ENCODE measurements around the gene NRCAM. TPM values are rescaled to one million over a fixed set of nuclear protein-coding genes. Genes with fewer than 3 reads are reported as not detected.
A peak's percentile ranks its signal among the peaks of the same experiment; 100 is the strongest.

Gene NRCAM
- total and polyA plus RNA-seq, 2 of the 13 experiments (the other 11 are each of a cell fraction or from before 2014, with no cell fraction given): 0.31 to 0.33 TPM

GRCh38 chr7:108224387-108224786 lies 231.8 kb downstream of the NRCAM start:
- no peak overlapping the region for H3K9ac ChIP-seq (ENCODE audit: insufficient read depth, low read depth, low read length)
- H4K20me1 ChIP-seq (ENCODE audit: insufficient read depth, low read length): no peaks in the 10 kb centered on the region
- TF ChIP-seq HMGXB4 (CRISPR knock-in tag; IDR thresholded peaks at IDR 0.05; ENCODE audit: borderline replicate concordance in 1 of 2, low read depth in 1 of 2) (no peak), FOXM1 (CRISPR knock-in tag; IDR thresholded peaks at IDR 0.05) (no peak), ZFP36 (IDR thresholded peaks at IDR 0.05; ENCODE audit: borderline replicate concordance, low read depth, low read length, partially characterized antibody) (no peak)
- no peak for FAIRE-seq
- ChIA-PET POLR2A (no interaction called here), CTCF (ENCODE audit: low intra/inter-chr PET ratio, low total read pairs) (no interaction called here)
- no peaks in the 10 kb centered on the region; a peak in 1 of 5 replicates for H3K27me3 ChIP-seq (ENCODE audit: control insufficient read depth in 1 of 2, insufficient read depth in 2 of 2, low read length in 2 of 2)
- H3K36me3 ChIP-seq (replicated peaks in 1 of 2; ENCODE audit: control insufficient read depth in 1 of 2, insufficient read depth in 2 of 2, low read length in 2 of 2): no peaks in the 10 kb centered on the region
- intact Hi-C loops (cut with micrococcal nuclease; ENCODE audit: unreplicated experiment): no loop called here
- no peak overlapping the region for H3K27ac ChIP-seq (ENCODE audit: extremely low read length, insufficient read depth, low read length)
- no peak for ATAC-seq
- no TSS peak for BruUV-seq (replicated peaks)
- no peaks in the 10 kb centered on the region for H3K4me1 ChIP-seq (ENCODE audit: insufficient read depth, low read length)
- 57% methylated on average over 1 of the region's 1 CpG for WGBS (ENCODE audit: low lambda C conversion rate)
- in situ Hi-C loops (cut with HindIII; ENCODE audit: extremely low pct_ligation_motif_present, low pct_unique_long_range_greater_than_20kb): no loop called here
- H3K9me3 ChIP-seq (ENCODE audit: low read length): no peaks in the 10 kb centered on the region
- H3K4me3 ChIP-seq (replicated peaks in 1 of 3; ENCODE audit: insufficient read depth in 1 of 3, low read depth in 2 of 3, low read length in 3 of 3): no peak overlapping the region
- no peak overlapping the region for H3K4me2 ChIP-seq (ENCODE audit: low read depth, low read length)
- H3K79me2 ChIP-seq (ENCODE audit: insufficient read depth, low read length): no peaks in the 10 kb centered on the region
- no peak overlapping the region for H2AFZ ChIP-seq (ENCODE audit: low read length)
- no peak for DNase-seq (ENCODE audit: low spot score)

DNA sequence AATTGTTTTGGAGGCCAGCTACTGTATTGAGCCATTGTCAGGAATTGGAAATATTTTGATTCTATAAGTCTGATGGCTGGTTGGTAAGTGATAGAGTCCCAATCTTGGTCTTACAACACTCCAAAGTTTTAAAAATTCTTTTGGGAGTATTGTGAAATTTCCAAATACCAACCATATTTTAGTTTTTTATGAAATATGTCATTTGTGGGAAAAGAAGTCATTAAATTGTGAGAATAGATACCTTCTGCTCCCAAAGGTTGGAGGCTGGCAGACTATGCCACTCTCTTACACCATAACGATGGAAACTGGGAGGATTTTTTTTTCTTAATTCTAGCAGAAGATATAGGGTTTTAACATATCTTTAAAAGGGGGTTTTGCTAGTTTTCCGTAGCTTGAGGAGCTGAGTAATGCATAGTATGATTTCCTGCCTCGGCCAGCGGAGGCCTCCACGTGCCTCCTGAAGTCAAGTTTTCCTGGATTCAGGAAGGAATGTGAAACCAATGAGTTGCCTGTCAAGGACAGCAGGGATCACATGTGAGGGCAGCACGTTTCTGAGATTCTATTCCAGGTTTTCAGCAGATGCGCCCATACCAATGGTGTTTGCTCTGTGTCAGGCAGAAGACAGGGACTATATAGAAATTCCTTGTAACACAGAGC lies 233.9 kb downstream of the NRCAM start:
- intact Hi-C loops (cut with micrococcal nuclease; ENCODE audit: unreplicated experiment): no loop called here
- DNase-seq (ENCODE audit: low spot score) (peak; percentile 14), FAIRE-seq (peak; percentile 72), ATAC-seq (peak; percentile 80)
- H3K4me3 ChIP-seq (replicated peaks in 1 of 3; ENCODE audit: insufficient read depth in 1 of 3, low read depth in 2 of 3, low read length in 3 of 3): no peak overlapping the region
- H3K9me3 ChIP-seq (ENCODE audit: low read length): no peaks in the 10 kb centered on the region
- H4K20me1 ChIP-seq (ENCODE audit: insufficient read depth, low read length): no peaks in the 10 kb centered on the region
- H3K4me2 ChIP-seq (ENCODE audit: low read depth, low read length): no peak overlapping the region
- no TSS peak for BruUV-seq (replicated peaks)
- no peaks in the 10 kb centered on the region; a peak in 1 of 5 replicates for H3K27me3 ChIP-seq (ENCODE audit: control insufficient read depth in 1 of 2, insufficient read depth in 2 of 2, low read length in 2 of 2)
- no peak overlapping the region for H3K27ac ChIP-seq (ENCODE audit: extremely low read length, insufficient read depth, low read length)
- no peak overlapping the region for H2AFZ ChIP-seq (ENCODE audit: low read length)
- in situ Hi-C loops (cut with HindIII; ENCODE audit: extremely low pct_ligation_motif_present, low pct_unique_long_range_greater_than_20kb): no loop called here
- no peaks in the 10 kb centered on the region for H3K36me3 ChIP-seq (replicated peaks in 1 of 2; ENCODE audit: control insufficient read depth in 1 of 2, insufficient read depth in 2 of 2, low read length in 2 of 2)
- ChIA-PET POLR2A (no interaction called here), CTCF (ENCODE audit: low intra/inter-chr PET ratio, low total read pairs) (no interaction called here)
- no peak overlapping the region for H3K9ac ChIP-seq (ENCODE audit: insufficient read depth, low read depth, low read length)
- no peaks in the 10 kb centered on the region for H3K4me1 ChIP-seq (ENCODE audit: insufficient read depth, low read length)
- no peaks in the 10 kb centered on the region for H3K79me2 ChIP-seq (ENCODE audit: insufficient read depth, low read length)
- 37% methylated on average over 5 of the region's 7 CpGs for WGBS (ENCODE audit: low lambda C conversion rate)
- TF ChIP-seq CTCF (CRISPR knock-in tag; IDR thresholded peaks at IDR 0.05) (peak; percentile 52), HNRNPH1 (optimal IDR thresholded peaks at IDR 0.05; ENCODE audit: low read depth, low read length) (no peak), SMC3 (IDR thresholded peaks at IDR 0.05; ENCODE audit: low read length) (peak; percentile 17; the same call in 1 of the 2 replicates), GPN1 (CRISPR knock-in tag; IDR thresholded peaks at IDR 0.05; ENCODE audit: borderline replicate concordance) (no peak), JUN (CRISPR knock-in tag; IDR thresholded peaks at IDR 0.05) (no peak), NFIB (CRISPR knock-in tag; IDR thresholded peaks at IDR 0.05; ENCODE audit: borderline replicate concordance) (no peak), BHLHE40 (IDR thresholded peaks at IDR 0.05; ENCODE audit: low read length) (peak; percentile 50; the same call in 1 of the 2 replicates)
- TF ChIP-seq, protein P1, sequence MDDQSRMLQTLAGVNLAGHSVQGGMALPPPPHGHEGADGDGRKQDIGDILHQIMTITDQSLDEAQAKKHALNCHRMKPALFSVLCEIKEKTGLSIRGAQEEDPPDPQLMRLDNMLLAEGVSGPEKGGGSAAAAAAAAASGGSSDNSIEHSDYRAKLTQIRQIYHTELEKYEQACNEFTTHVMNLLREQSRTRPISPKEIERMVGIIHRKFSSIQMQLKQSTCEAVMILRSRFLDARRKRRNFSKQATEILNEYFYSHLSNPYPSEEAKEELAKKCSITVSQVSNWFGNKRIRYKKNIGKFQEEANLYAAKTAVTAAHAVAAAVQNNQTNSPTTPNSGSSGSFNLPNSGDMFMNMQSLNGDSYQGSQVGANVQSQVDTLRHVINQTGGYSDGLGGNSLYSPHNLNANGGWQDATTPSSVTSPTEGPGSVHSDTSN (CRISPR knock-in tag; IDR thresholded peaks at IDR 0.05; ENCODE audit: borderline replicate concordance): no peak

All from HepG2 (cell line).